ENCODE measurements around the gene IGFBP1.

Gene IGFBP1

DNA sequence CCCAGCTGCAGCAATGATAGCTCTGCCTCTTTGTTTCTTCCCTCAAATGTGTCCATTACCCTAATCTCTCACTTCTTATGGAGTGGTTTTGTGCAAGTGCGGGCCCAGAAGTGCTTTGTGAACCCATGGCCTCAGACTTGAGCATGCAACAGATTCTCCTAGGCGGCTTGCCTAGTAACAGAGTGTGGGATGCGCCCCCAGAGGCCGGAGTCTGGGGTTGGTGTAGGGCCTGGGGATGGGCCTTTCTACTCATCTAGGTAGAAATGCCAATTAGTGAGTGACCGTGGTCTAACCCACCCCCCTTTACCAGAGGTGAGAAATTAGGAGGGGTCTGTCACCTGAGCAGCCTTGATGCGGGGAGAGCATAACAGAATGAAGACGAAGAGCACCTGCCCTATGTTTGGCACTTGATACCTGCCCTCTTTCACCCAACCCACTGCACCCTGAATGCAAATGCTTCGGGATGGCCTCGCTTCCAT, 7.0 kb upstream of the IGFBP1 start:
- no peak for DNase-seq (ENCODE audit: low spot score)
- Histone ChIP-seq H2BK12ac (ENCODE audit: low read length) (no peak overlapping the region), H3K23ac (ENCODE audit: low read depth, low read length, poor library complexity) (no peak overlapping the region), H3K27ac (replicated peaks; ENCODE audit: low read length) (no peak overlapping the region), H2BK5ac (ENCODE audit: low read length) (no peak overlapping the region), H3K27me3 (ENCODE audit: control insufficient read depth in 3 of 3, insufficient read depth in 3 of 3, low read depth in 1 of 3, low read length in 3 of 3) (peaks cover 0 to 26% (median 0%) of the 10 kb centered on the region in 3 experiments), H3K36me3 (replicated peaks in 1 of 2; ENCODE audit: control insufficient read depth in 2 of 2, insufficient read depth in 2 of 2, low read length in 2 of 2) (no peaks in the 10 kb centered on the region), H4K91ac (ENCODE audit: low read depth, low read length, poor library complexity) (no peak overlapping the region), H2AFZ (ENCODE audit: low read length) (no peak overlapping the region), H3K9ac (ENCODE audit: low read depth, low read length, poor library complexity) (no peak overlapping the region), H3K14ac (ENCODE audit: low read length) (no peak overlapping the region), H3K79me1 (ENCODE audit: low read depth, low read length) (no peaks in the 10 kb centered on the region), H3K4me2 (ENCODE audit: insufficient read depth, low read length, poor library complexity, severe bottlenecking) (no peak overlapping the region), H4K8ac (ENCODE audit: low read depth, low read length) (no peak overlapping the region), H2BK15ac (ENCODE audit: low read length) (no peak overlapping the region), H2AK5ac (ENCODE audit: low read depth, low read length) (no peak overlapping the region), H3K4me3 (ENCODE audit: low read length in 2 of 2) (no peak overlapping the region), H3K9me3 (replicated peaks in 1 of 2; ENCODE audit: control insufficient read depth in 2 of 2, insufficient read depth in 1 of 2, low read depth in 1 of 2, low read length in 2 of 2) (peaks cover 0 to 6% of the 10 kb centered on the region in 2 donors), H2BK120ac (ENCODE audit: low read depth, low read length) (no peak overlapping the region), H3K18ac (ENCODE audit: low read length) (no peak overlapping the region), H3K4ac (ENCODE audit: low read length) (no peak overlapping the region), H3K4me1 (ENCODE audit: control insufficient read depth in 2 of 2, insufficient read depth in 1 of 2, low read depth in 1 of 2, low read length in 2 of 2) (no peaks in the 10 kb centered on the region)
- WGBS, 2 donors (ENCODE audit: extremely low coverage in 2 of 2, insufficient read length in 2 of 2, insufficient replicate concordance in 1 of 2), result no CpG with 5 or more reads among the region's 9 CpGs

DNA sequence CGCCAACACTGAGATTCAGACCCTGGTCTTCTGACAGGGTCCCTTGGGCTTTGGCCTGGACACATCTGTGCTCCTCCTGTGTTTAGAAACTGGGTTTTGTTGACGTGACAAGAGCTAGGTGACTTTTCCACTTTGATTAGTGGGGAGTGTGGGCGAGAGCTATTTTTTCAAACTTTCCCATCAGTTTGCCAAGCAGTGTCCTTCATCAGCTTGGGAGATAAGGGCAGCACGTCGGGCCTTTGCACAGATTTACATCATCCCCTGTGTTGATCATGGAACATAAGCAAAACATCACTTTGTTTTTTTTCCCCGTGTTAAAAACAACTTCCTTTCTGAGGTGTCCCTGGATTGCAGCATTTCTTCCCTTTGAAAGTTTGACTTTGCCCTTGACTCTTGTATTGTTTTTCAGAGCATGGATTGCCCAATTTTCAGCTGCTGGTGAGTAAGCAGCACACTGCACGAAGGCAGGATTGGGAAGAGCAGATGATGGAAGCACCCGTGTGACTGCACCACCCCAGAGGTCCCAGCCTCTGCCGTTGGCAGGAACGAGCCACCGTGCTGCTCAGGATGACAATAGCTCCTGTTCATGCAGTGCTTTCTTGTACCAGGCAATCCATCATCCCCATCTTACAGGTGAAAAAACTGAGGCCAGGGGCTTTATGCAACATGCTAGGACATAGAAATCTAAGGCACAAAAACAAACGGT, 6.4 kb upstream of the IGFBP1 start:
- H3K4ac ChIP-seq (ENCODE audit: low read length), result no peak overlapping the region
- H4K91ac ChIP-seq (ENCODE audit: low read depth, low read length, poor library complexity), result no peak overlapping the region
- no peak overlapping the region for H2BK120ac ChIP-seq (ENCODE audit: low read depth, low read length)
- no peak for DNase-seq (ENCODE audit: low spot score)
- no peak overlapping the region for H2AK5ac ChIP-seq (ENCODE audit: low read depth, low read length)
- H3K9ac ChIP-seq (ENCODE audit: low read depth, low read length, poor library complexity), result no peak overlapping the region
- H2BK15ac ChIP-seq (ENCODE audit: low read length), result no peak overlapping the region
- H3K18ac ChIP-seq (ENCODE audit: low read length), result no peak overlapping the region
- H3K27me3 ChIP-seq (ENCODE audit: control insufficient read depth in 3 of 3, insufficient read depth in 3 of 3, low read depth in 1 of 3, low read length in 3 of 3), result peaks cover 0 to 32% (median under 1%) of the 10 kb centered on the region in 3 experiments
- WGBS, 2 donors (ENCODE audit: extremely low coverage in 2 of 2, insufficient read length in 2 of 2, insufficient replicate concordance in 1 of 2), result no CpG with 5 or more reads among the region's 12 CpGs
- H3K4me1 ChIP-seq (ENCODE audit: control insufficient read depth in 2 of 2, insufficient read depth in 1 of 2, low read depth in 1 of 2, low read length in 2 of 2), result no peaks in the 10 kb centered on the region
- no peak overlapping the region for H3K4me2 ChIP-seq (ENCODE audit: insufficient read depth, low read length, poor library complexity, severe bottlenecking)
- H4K8ac ChIP-seq (ENCODE audit: low read depth, low read length), result no peak overlapping the region
- H3K23ac ChIP-seq (ENCODE audit: low read depth, low read length, poor library complexity), result no peak overlapping the region
- peaks cover 0 to 6% of the 10 kb centered on the region in 2 donors for H3K9me3 ChIP-seq (replicated peaks in 1 of 2; ENCODE audit: control insufficient read depth in 2 of 2, insufficient read depth in 1 of 2, low read depth in 1 of 2, low read length in 2 of 2)
- H2BK12ac ChIP-seq (ENCODE audit: low read length), result no peak overlapping the region
- H3K14ac ChIP-seq (ENCODE audit: low read length), result no peak overlapping the region
- H3K36me3 ChIP-seq (replicated peaks in 1 of 2; ENCODE audit: control insufficient read depth in 2 of 2, insufficient read depth in 2 of 2, low read length in 2 of 2), result no peaks in the 10 kb centered on the region
- H3K79me1 ChIP-seq (ENCODE audit: low read depth, low read length), result no peaks in the 10 kb centered on the region
- no peak overlapping the region for H3K27ac ChIP-seq (replicated peaks; ENCODE audit: low read length)
- H2AFZ ChIP-seq (ENCODE audit: low read length), result no peak overlapping the region
- H2BK5ac ChIP-seq (ENCODE audit: low read length), result no peak overlapping the region
- no peak overlapping the region for H3K4me3 ChIP-seq (ENCODE audit: low read length in 2 of 2)

DNA sequence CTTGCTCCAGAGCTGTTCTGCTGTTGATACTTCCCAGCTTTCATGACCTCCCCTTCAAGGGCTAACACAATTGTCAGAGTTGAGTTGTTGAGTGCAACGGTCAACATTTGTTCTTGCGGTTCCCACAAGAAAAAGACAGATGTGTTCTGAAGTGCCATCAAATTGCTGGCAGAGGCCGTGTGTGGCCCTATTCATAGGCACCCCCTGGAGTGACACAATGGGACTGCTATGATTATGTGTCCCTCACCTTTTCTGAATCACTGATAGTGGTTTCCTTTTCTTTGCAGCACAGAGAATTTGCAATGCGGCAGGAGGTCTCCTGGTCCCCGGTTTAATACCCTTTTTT, 5.8 kb upstream of the IGFBP1 start:
- WGBS, 2 donors (ENCODE audit: extremely low coverage in 2 of 2, insufficient read length in 2 of 2, insufficient replicate concordance in 1 of 2), result no CpG with 5 or more reads among the region's 5 CpGs
- Histone ChIP-seq H2BK12ac (ENCODE audit: low read length) (no peak overlapping the region), H3K4ac (ENCODE audit: low read length) (no peak overlapping the region), H3K27me3 (ENCODE audit: control insufficient read depth in 3 of 3, insufficient read depth in 3 of 3, low read depth in 1 of 3, low read length in 3 of 3) (peaks cover 0 to 37% (median 5%) of the 10 kb centered on the region in 3 experiments), H3K79me1 (ENCODE audit: low read depth, low read length) (no peaks in the 10 kb centered on the region), H4K8ac (ENCODE audit: low read depth, low read length) (no peak overlapping the region), H3K4me2 (ENCODE audit: insufficient read depth, low read length, poor library complexity, severe bottlenecking) (no peak overlapping the region), H3K4me1 (ENCODE audit: control insufficient read depth in 2 of 2, insufficient read depth in 1 of 2, low read depth in 1 of 2, low read length in 2 of 2) (no peaks in the 10 kb centered on the region), H4K91ac (ENCODE audit: low read depth, low read length, poor library complexity) (no peak overlapping the region), H2BK120ac (ENCODE audit: low read depth, low read length) (no peak overlapping the region), H2BK5ac (ENCODE audit: low read length) (no peak overlapping the region), H2BK15ac (ENCODE audit: low read length) (no peak overlapping the region), H3K9ac (ENCODE audit: low read depth, low read length, poor library complexity) (no peak overlapping the region), H3K9me3 (replicated peaks in 1 of 2; ENCODE audit: control insufficient read depth in 2 of 2, insufficient read depth in 1 of 2, low read depth in 1 of 2, low read length in 2 of 2) (peaks cover 2 to 5% of the 10 kb centered on the region in 2 donors), H3K18ac (ENCODE audit: low read length) (no peak overlapping the region), H2AFZ (ENCODE audit: low read length) (no peak overlapping the region), H3K23ac (ENCODE audit: low read depth, low read length, poor library complexity) (no peak overlapping the region), H2AK5ac (ENCODE audit: low read depth, low read length) (no peak overlapping the region), H3K14ac (ENCODE audit: low read length) (no peak overlapping the region), H3K36me3 (replicated peaks in 1 of 2; ENCODE audit: control insufficient read depth in 2 of 2, insufficient read depth in 2 of 2, low read length in 2 of 2) (no peaks in the 10 kb centered on the region), H3K4me3 (ENCODE audit: low read length in 2 of 2) (no peak overlapping the region), H3K27ac (replicated peaks; ENCODE audit: low read length) (no peak overlapping the region)
- no peak for DNase-seq (ENCODE audit: low spot score)

DNA sequence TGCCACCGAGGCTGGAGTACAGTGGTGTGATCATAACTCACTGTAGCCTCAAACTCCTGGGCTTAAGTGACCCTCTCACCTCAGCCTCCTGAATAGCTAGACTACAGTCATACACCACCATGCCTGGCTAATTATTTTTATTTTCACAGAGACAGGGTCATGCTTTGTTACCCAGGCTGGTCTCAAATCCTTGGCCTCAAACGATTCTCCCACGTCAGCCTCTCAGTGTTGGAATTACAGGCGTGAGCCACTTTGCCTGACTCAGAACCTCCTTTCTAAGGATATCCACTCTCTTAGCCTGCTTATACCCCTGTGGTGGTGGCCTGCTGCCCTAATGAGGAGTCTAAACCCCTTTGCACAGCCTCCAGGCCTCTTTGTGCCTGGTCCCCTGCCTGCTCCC, 4.2 kb upstream of the IGFBP1 start:
- no peak overlapping the region for H2BK15ac ChIP-seq (ENCODE audit: low read length)
- peaks cover 2% of the 10 kb centered on the region in 2 donors for H3K9me3 ChIP-seq (replicated peaks in 1 of 2; ENCODE audit: control insufficient read depth in 2 of 2, insufficient read depth in 1 of 2, low read depth in 1 of 2, low read length in 2 of 2)
- no peak overlapping the region for H2BK12ac ChIP-seq (ENCODE audit: low read length)
- H3K9ac ChIP-seq (ENCODE audit: low read depth, low read length, poor library complexity), result no peak overlapping the region
- peaks cover 0 to 54% (median 20%) of the 10 kb centered on the region in 3 experiments for H3K27me3 ChIP-seq (ENCODE audit: control insufficient read depth in 3 of 3, insufficient read depth in 3 of 3, low read depth in 1 of 3, low read length in 3 of 3)
- no peak overlapping the region for H2BK120ac ChIP-seq (ENCODE audit: low read depth, low read length)
- no peak overlapping the region for H3K27ac ChIP-seq (replicated peaks; ENCODE audit: low read length)
- H3K79me1 ChIP-seq (ENCODE audit: low read depth, low read length), result no peaks in the 10 kb centered on the region
- peaks cover 3 to 6% of the 10 kb centered on the region in 2 donors for H3K4me1 ChIP-seq (ENCODE audit: control insufficient read depth in 2 of 2, insufficient read depth in 1 of 2, low read depth in 1 of 2, low read length in 2 of 2)
- H2AFZ ChIP-seq (ENCODE audit: low read length), result no peak overlapping the region
- no peak overlapping the region for H3K23ac ChIP-seq (ENCODE audit: low read depth, low read length, poor library complexity)
- H3K4me3 ChIP-seq (ENCODE audit: low read length in 2 of 2), result no peak overlapping the region
- H3K36me3 ChIP-seq (replicated peaks in 1 of 2; ENCODE audit: control insufficient read depth in 2 of 2, insufficient read depth in 2 of 2, low read length in 2 of 2), result no peaks in the 10 kb centered on the region
- H4K91ac ChIP-seq (ENCODE audit: low read depth, low read length, poor library complexity), result no peak overlapping the region
- no CpG with 5 or more reads among the region's 4 CpGs for WGBS, 2 donors (ENCODE audit: extremely low coverage in 2 of 2, insufficient read length in 2 of 2, insufficient replicate concordance in 1 of 2)
- no peak overlapping the region for H3K18ac ChIP-seq (ENCODE audit: low read length)
- no peak overlapping the region for H3K4me2 ChIP-seq (ENCODE audit: insufficient read depth, low read length, poor library complexity, severe bottlenecking)
- no peak for DNase-seq (ENCODE audit: low spot score)
- no peak overlapping the region for H2BK5ac ChIP-seq (ENCODE audit: low read length)
- no peak overlapping the region for H3K4ac ChIP-seq (ENCODE audit: low read length)
- no peak overlapping the region for H3K14ac ChIP-seq (ENCODE audit: low read length)
- no peak overlapping the region for H4K8ac ChIP-seq (ENCODE audit: low read depth, low read length)
- H2AK5ac ChIP-seq (ENCODE audit: low read depth, low read length), result no peak overlapping the region

All from neuronal stem cell (in vitro differentiated cells).